Measurements from ENCODE around the gene POMT1.

Gene POMT1

GRCh38 chr9:131522257-131523085 lies 19.8 kb downstream of the POMT1 start:
- peaks cover 97% of the 10 kb centered on the region for H3K36me3 ChIP-seq (ENCODE audit: insufficient read depth, low read depth, low read length)
- no peaks in the 10 kb centered on the region for H3K4me1 ChIP-seq (ENCODE audit: insufficient read depth, low read length)

DNA sequence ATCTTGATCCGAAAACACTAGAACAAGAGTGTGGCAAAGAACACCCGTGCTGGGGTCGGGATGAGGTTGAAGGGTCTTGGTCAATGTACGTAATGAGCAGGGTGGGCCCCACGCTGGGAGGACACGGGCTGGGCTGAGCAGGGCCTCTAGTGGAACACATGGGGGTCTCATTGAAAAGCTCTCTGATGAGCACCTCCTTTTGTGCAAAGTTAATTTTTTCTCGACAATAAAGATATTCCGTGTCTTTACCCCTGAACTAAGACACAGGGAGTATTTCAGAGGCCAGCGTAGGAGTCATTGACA lies 20.3 kb downstream of the POMT1 start:
- Histone ChIP-seq H3K4me1 (ENCODE audit: insufficient read depth, low read length) (no peaks in the 10 kb centered on the region), H3K36me3 (ENCODE audit: insufficient read depth, low read depth, low read length) (peaks cover 97% of the 10 kb centered on the region), H3K27me3 (ENCODE audit: insufficient read depth, low read length) (no peaks in the 10 kb centered on the region), H3K4me3 (ENCODE audit: low read length) (no peak overlapping the region), H3K27ac (ENCODE audit: low read length) (no peak overlapping the region), H3K9me3 (ENCODE audit: insufficient read depth, low read depth, low read length) (no peaks in the 10 kb centered on the region), H3K9ac (ENCODE audit: low read depth, low read length) (no peak overlapping the region)

More at GRCh38 chr9:131522257-131523085, 19.8 kb downstream of the POMT1 start:
- Histone ChIP-seq H3K27ac (ENCODE audit: low read length) (no peak overlapping the region), H3K4me3 (ENCODE audit: low read length) (no peak overlapping the region), H3K27me3 (ENCODE audit: insufficient read depth, low read length) (no peaks in the 10 kb centered on the region), H3K9ac (ENCODE audit: low read depth, low read length) (no peak overlapping the region), H3K9me3 (ENCODE audit: insufficient read depth, low read depth, low read length) (no peaks in the 10 kb centered on the region)

GRCh38 chr9:131523451-131524435 lies 21.0 kb downstream of the POMT1 start:
- Histone ChIP-seq H3K4me1 (ENCODE audit: insufficient read depth, low read length) (no peaks in the 10 kb centered on the region), H3K36me3 (ENCODE audit: insufficient read depth, low read depth, low read length) (peaks cover 97% of the 10 kb centered on the region), H3K4me3 (ENCODE audit: low read length) (no peak overlapping the region), H3K27ac (ENCODE audit: low read length) (no peak overlapping the region), H3K27me3 (ENCODE audit: insufficient read depth, low read length) (no peaks in the 10 kb centered on the region), H3K9ac (ENCODE audit: low read depth, low read length) (no peak overlapping the region), H3K9me3 (ENCODE audit: insufficient read depth, low read depth, low read length) (no peaks in the 10 kb centered on the region)

- Histone ChIP-seq H3K9me3 (ENCODE audit: insufficient read depth, low read depth, low read length) (no peaks in the 10 kb centered on the region), H3K36me3 (ENCODE audit: insufficient read depth, low read depth, low read length) (peaks cover 97% of the 10 kb centered on the region), H3K4me3 (ENCODE audit: low read length) (no peak overlapping the region), H3K27ac (ENCODE audit: low read length) (no peak overlapping the region), H3K9ac (ENCODE audit: low read depth, low read length) (no peak overlapping the region), H3K4me1 (ENCODE audit: insufficient read depth, low read length) (no peaks in the 10 kb centered on the region), H3K27me3 (ENCODE audit: insufficient read depth, low read length) (no peaks in the 10 kb centered on the region)
These were observed 22.1 kb downstream of the POMT1 start for GRCh38 chr9:131524665-131525315.

DNA sequence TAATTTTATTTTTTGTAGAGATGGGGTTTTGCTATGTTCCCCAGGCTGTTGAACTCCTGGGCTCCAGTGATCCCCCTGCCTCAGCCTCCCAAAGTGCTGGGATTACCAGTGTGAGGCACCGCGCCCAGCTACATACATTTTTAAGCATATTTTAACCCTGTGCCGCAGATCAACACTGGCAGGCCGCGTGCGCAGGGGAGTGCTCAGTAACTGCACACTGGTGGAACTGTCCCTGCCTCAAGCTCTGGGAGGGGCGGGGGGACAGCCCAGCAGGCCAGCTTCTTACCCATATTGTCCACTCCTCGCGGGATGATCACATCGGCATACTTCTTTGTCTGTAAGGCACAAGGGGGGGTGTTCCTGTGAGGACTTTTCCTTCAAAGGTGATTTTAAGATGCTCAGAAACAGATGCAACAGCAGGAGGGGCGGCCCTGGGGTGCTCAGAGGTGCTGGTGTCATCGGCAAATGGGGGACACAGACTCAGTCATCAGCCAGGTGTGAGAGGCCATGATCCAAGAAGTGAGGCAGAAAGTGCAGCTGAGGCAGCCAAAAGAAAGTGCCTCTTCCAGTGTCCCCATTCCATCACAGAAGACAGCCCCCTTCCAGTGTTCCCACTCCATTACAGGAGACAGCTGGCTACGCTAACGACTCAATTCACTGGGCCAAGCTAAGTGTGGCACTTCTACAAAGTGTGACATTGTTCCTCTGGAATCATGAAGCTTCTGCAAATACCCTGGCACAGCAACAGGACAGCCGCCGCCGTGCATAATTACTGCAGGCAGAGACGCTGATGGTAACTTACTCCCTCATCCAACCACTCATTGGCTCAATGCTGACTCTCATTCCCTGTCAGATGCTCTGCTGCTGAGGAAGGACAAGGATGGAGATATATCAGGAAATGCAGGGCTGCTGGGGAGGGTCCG lies 23.2 kb downstream of the POMT1 start:
- Histone ChIP-seq H3K9me3 (ENCODE audit: insufficient read depth, low read depth, low read length) (no peaks in the 10 kb centered on the region), H3K4me1 (ENCODE audit: insufficient read depth, low read length) (0 out of 2 replicates have a peak, but pooled peaks cover 2% of the 10 kb centered on the region), H3K27me3 (ENCODE audit: insufficient read depth, low read length) (no peaks in the 10 kb centered on the region), H3K36me3 (ENCODE audit: insufficient read depth, low read depth, low read length) (peaks cover 89% of the 10 kb centered on the region), H3K27ac (ENCODE audit: low read length) (no peak overlapping the region), H3K4me3 (ENCODE audit: low read length) (no peak overlapping the region), H3K9ac (ENCODE audit: low read depth, low read length) (no peak overlapping the region)

GRCh38 chr9:131528186-131528585 lies 25.5 kb downstream of the POMT1 start:
- Histone ChIP-seq H3K9ac (ENCODE audit: low read depth, low read length) (no peak overlapping the region), H3K4me1 (ENCODE audit: insufficient read depth, low read length) (0 out of 2 replicates have a peak, but pooled peaks cover 2% of the 10 kb centered on the region), H3K36me3 (ENCODE audit: insufficient read depth, low read depth, low read length) (peaks cover 66% of the 10 kb centered on the region), H3K9me3 (ENCODE audit: insufficient read depth, low read depth, low read length) (no peaks in the 10 kb centered on the region), H3K27me3 (ENCODE audit: insufficient read depth, low read length) (no peaks in the 10 kb centered on the region), H3K27ac (ENCODE audit: low read length) (no peak overlapping the region), H3K4me3 (ENCODE audit: low read length) (no peak overlapping the region)

- 0 out of 2 replicates have a peak, but pooled peaks cover 2% of the 10 kb centered on the region for H3K4me1 ChIP-seq (ENCODE audit: insufficient read depth, low read length)
- peaks cover 61% of the 10 kb centered on the region for H3K36me3 ChIP-seq (ENCODE audit: insufficient read depth, low read depth, low read length)
- no peak overlapping the region for H3K9ac ChIP-seq (ENCODE audit: low read depth, low read length)
- no peak overlapping the region for H3K4me3 ChIP-seq (ENCODE audit: low read length)
- no peaks in the 10 kb centered on the region for H3K9me3 ChIP-seq (ENCODE audit: insufficient read depth, low read depth, low read length)
- H3K27me3 ChIP-seq (ENCODE audit: insufficient read depth, low read length), result no peaks in the 10 kb centered on the region
- no peak overlapping the region for H3K27ac ChIP-seq (ENCODE audit: low read length)
These were observed 26.3 kb downstream of the POMT1 start for GRCh38 chr9:131528886-131529505.

- H3K9me3 ChIP-seq (ENCODE audit: insufficient read depth, low read depth, low read length), result no peaks in the 10 kb centered on the region
- H3K4me3 ChIP-seq (ENCODE audit: low read length), result peak overlapping the region; percentile 71
- H3K9ac ChIP-seq (ENCODE audit: low read depth, low read length), result peak overlapping the region; percentile 66
- peaks cover 52% of the 10 kb centered on the region for H3K36me3 ChIP-seq (ENCODE audit: insufficient read depth, low read depth, low read length)
- no peak overlapping the region for H3K27ac ChIP-seq (ENCODE audit: low read length)
- no peaks in the 10 kb centered on the region for H3K27me3 ChIP-seq (ENCODE audit: insufficient read depth, low read length)
- H3K4me1 ChIP-seq (ENCODE audit: insufficient read depth, low read length), result 0 out of 2 replicates have a peak, but pooled peaks cover 2% of the 10 kb centered on the region
These were observed 27.2 kb downstream of the POMT1 start for GRCh38 chr9:131529597-131530545.

GRCh38 chr9:131530546-131530919 lies 27.8 kb downstream of the POMT1 start:
- Histone ChIP-seq H3K27me3 (ENCODE audit: insufficient read depth, low read length) (no peaks in the 10 kb centered on the region), H3K36me3 (ENCODE audit: insufficient read depth, low read depth, low read length) (peaks cover 46% of the 10 kb centered on the region), H3K9ac (ENCODE audit: low read depth, low read length) (peak overlapping the region; percentile 66), H3K9me3 (ENCODE audit: insufficient read depth, low read depth, low read length) (no peaks in the 10 kb centered on the region), H3K27ac (ENCODE audit: low read length) (no peak overlapping the region), H3K4me1 (ENCODE audit: insufficient read depth, low read length) (0 out of 2 replicates have a peak, but pooled peaks cover 2% of the 10 kb centered on the region), H3K4me3 (ENCODE audit: low read length) (peak overlapping the region; percentile 71)

Data from iPS-20b (cell line).